GM12864 (cell line): ENCODE data around the gene LIX1L.

Source experiments
- DNase-seq: peaks from one replicate; pipeline ENCODE4 v3.0.0-alpha.2; 2011; ENCODE audit warnings: low read depth
- H3K4me3 ChIP-seq: 2 replicates; pipeline ENCODE4 v1.5.1; 2011; ENCODE audit warnings: mild to moderate bottlenecking, low read depth, low read length, control low read depth
- TF ChIP-seq, protein P1 (sequence below): IDR thresholded peaks from 2 replicates; pipeline ENCODE4 v1.5.1; 2011; ENCODE audit warnings: low read depth, mild to moderate bottlenecking, moderate library complexity, low read length, control low read depth, inconsistent platforms; ENCODE audit errors: missing control alignments

The LIX1L gene

DNA sequence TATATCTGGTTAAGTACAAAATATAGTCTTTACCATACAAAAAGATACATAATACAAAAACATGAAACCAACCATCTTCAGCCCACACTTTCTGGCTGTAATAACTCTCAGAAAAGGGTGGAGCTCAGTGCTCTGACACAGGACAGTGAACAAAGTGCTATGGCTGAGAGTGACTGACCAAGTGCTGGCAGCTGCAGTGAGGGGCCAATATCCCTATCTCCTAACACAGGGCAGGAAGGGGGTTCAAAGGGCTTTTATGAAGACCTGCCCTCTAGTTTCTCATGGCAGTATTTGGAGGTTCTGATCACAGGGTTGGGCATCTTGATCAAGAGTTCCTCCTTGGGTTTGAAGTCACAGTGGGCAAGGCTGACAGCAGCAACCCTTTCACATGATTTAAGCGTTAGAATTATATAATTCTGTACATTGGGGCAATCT is 34.7 kb upstream of the LIX1L start:
- TF ChIP-seq, protein P1, sequence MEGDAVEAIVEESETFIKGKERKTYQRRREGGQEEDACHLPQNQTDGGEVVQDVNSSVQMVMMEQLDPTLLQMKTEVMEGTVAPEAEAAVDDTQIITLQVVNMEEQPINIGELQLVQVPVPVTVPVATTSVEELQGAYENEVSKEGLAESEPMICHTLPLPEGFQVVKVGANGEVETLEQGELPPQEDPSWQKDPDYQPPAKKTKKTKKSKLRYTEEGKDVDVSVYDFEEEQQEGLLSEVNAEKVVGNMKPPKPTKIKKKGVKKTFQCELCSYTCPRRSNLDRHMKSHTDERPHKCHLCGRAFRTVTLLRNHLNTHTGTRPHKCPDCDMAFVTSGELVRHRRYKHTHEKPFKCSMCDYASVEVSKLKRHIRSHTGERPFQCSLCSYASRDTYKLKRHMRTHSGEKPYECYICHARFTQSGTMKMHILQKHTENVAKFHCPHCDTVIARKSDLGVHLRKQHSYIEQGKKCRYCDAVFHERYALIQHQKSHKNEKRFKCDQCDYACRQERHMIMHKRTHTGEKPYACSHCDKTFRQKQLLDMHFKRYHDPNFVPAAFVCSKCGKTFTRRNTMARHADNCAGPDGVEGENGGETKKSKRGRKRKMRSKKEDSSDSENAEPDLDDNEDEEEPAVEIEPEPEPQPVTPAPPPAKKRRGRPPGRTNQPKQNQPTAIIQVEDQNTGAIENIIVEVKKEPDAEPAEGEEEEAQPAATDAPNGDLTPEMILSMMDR = no peak
- no peak for DNase-seq
- no peak overlapping the region for H3K4me3 ChIP-seq

DNA sequence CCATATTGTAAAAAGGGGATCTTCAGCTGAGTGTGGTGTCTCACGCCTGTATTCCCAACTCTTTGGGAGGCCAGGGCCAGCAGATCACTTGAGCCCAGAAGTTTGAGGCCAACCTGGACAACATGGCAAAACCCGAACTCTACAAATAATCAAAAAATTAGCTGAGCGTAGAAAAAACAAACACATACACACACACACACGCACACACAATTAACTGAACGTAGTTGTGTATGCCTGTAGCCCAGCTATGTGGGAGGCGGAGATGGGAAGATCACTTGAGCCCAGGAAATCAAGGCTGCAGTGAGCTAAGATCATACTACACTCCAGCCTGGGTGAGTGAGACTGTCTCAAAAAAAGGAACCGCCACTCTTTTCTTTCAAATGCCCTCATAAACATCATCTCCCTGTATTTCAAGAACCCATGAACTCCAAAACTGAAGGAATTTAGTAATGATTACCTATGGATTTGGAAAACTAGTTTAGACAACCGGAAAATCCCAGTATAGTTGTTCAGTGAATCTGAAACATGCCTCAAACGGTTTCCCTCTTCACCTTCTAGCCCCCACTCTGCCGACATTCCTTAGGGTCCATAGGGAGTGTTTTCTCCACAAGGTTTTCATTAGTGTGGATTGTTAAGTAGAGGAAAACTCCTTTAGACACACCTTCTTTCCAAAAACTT is 34.1 kb upstream of the LIX1L start:
- DNase-seq = no peak
- H3K4me3 ChIP-seq = no peak overlapping the region
- TF ChIP-seq, protein P1 = no peak

DNA sequence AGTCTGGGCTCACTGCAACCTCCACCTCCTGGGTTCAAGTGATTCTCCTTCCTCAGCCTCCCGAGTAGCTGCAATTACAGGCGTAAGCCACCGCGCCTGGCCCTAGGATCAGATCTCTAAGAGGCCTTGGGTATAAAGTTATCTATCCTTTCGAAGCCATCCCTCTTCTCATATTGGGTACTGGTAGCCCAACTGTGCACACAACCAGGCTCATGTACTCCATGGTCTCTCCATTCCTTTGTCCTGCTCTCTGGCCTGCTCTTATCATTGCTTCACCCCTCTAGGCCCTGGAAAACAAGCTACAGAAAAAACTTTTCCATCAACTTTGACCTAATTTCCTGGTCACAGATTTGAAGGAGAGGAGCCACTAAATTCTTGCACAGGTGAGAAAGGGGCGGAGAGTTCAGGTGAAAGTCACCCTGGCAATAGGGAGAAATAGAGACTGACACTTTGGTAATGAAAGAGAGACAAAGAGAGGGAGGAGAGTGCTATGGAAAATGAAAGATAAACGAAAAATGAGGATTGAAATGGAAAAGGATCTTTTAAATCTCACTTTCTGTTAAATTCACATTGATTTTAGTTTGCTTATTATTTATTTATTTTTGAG is 32.5 kb upstream of the LIX1L start:
- DNase-seq = no peak
- H3K4me3 ChIP-seq = no peak overlapping the region
- TF ChIP-seq, protein P1 = no peak

DNA sequence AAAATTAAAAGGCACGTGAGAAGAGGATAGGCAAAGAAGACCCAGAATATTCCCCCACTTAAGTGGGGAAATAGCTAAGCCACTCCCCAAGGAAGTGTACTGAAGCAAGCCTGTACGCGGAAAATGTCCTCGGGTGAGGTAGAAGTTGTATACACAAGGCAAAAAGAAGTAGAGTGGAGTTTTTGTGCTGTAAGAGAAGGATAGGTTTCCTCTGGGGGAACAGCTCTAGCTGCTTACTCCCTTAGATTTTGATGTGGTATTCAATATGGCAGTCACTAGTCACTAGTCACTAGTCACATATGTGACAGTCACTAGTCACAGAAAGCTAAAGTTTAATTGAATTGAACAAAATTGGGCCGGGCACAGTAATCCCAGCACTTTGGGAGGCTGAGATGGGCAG is 31.0 kb upstream of the LIX1L start:
- no peak overlapping the region for H3K4me3 ChIP-seq
- DNase-seq = no peak
- TF ChIP-seq, protein P1 = no peak

DNA sequence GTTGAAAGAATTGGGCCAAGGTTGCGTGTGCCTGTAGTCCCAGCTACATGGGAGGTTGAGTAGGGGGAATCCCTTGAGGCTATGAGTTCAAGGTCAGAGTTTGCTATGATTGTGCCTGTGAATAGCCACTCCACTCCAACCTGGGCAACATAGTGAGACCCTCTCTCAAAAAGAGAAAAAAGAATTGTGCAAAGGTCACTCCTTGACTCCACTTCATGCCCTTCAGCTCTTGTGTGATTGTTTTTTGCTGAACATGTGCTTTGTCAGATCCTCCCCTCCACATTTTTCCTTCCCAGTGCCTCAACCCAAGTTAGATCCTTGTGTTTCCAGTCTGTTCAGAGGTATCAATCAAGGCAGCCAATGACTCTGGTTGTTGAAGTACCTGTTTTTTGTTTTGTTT is 30.1 kb upstream of the LIX1L start:
- TF ChIP-seq, protein P1 = no peak
- DNase-seq = no peak
- H3K4me3 ChIP-seq = no peak overlapping the region

DNA sequence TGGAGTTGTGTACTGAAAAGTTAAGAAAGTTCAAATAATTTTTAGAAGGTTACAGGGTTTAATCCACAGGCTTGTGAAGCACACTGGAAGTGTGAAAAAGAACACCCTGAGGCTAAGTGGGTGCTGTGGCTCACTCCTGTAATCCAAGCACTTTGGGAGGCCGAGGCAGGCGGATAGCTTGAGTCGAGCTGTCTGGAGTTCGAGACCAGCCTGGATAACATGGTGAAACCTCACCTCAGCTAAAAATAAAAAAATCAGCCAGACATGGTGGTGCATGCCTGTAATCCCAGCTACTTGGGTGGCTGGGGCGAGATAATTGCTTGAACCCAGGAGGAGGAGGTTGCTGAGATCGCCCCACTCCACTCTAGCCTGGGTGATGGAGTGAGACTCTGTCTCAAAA is 28.7 kb upstream of the LIX1L start:
- TF ChIP-seq, protein P1 = no peak
- no peak for DNase-seq
- H3K4me3 ChIP-seq = no peak overlapping the region
